ENCODE data around the gene RPP25L. TPM values are rescaled to one million over a fixed set of nuclear protein-coding genes. Genes with fewer than 3 reads are reported as not detected.
A peak's percentile ranks its signal among the peaks of the same experiment; 100 is the strongest.

The RPP25L gene
- total RNA-seq, 2 donors from 2014 or later, result 37.0 to 54.4 TPM

GRCh38 chr9:34563262-34563661 lies 48.6 kb downstream of the RPP25L start:
- Histone ChIP-seq H3K4me1 (peaks cover 4% of the 10 kb centered on the region), H3K4me3 (no peak overlapping the region), H3K36me3 (no peaks in the 10 kb centered on the region), H3K27ac (no peak overlapping the region), H3K9ac (ENCODE audit: low read depth in 2 of 2, low read length in 2 of 2) (no peak overlapping the region), H3K27me3 (peaks cover 12% of the 10 kb centered on the region), H3K9me3 (no peaks in the 10 kb centered on the region)
- TF ChIP-seq CTCF (IDR thresholded peaks at IDR 0.05), result no peak
- DNase-seq, result no peak
- intact Hi-C loops (cut with DNase I), result no loop called here

DNA sequence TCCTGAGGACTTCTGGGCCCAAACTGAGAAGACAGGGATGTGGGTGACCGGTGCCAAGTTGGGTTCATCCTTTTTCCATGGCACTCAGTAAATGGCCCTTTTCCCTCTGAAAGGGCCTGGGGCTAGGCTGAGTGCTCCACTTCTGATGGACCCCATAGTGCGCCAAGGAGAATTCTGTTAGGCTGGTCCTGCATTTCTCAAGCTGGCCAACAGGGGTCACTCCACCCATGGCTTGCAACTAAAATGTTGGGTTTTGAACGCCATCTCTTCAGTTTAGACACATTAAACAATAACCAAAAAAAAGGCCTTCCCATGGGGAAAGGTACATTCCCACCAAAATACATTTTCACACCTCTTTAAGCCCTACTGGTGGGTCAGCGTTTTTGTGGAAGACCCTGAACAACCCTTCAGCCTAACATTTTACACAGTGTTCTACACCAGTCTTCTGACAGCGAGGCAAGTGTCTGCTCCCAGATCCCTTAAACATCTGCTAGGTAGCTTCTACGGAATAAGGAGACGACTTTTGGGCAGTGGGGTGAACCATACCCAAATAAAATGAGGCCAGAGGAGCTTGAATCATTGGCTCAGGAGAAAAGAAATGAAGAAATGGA lies 49.7 kb downstream of the RPP25L start:
- Histone ChIP-seq H3K27ac (no peak overlapping the region), H3K36me3 (no peaks in the 10 kb centered on the region), H3K27me3 (peaks cover 12% of the 10 kb centered on the region), H3K9me3 (no peaks in the 10 kb centered on the region), H3K9ac (ENCODE audit: low read depth in 2 of 2, low read length in 2 of 2) (no peak overlapping the region), H3K4me1 (peaks cover 4% of the 10 kb centered on the region), H3K4me3 (no peak overlapping the region)
- DNase-seq, result peak; percentile 50
- intact Hi-C loops (cut with DNase I), result no loop called here
- TF ChIP-seq CTCF (IDR thresholded peaks at IDR 0.05), result peak; percentile 50

DNA sequence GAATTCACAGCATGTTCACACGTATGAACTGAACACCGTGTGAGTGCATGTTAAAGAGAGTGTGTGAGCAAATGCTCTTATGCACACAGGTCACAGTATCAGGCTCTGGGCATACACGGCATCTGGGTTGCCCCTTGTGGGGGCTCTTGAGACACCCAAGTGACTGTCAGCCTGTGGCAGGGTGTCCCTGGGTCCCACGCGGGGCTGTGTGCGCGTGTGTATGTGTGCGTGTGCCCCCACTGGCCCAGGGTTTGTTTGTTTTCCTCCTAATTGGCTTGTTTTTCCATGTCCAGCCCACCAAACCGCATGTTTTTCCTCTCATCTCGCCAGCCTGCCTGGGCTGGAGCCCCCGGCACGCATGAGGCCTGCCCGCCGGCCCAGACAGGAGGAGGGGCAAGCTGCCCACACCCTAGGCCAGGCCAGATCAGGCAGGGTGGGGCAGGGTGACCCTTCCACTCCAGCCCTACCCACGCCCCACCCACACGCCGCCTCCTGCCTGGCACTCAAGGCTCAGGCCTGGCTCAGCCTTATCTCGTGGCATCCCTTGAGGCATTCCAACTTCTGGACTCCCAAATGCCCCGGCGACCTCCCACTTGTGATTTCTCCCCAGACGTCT lies 51.2 kb downstream of the RPP25L start:
- Histone ChIP-seq H3K36me3 (no peaks in the 10 kb centered on the region), H3K9ac (ENCODE audit: low read depth in 2 of 2, low read length in 2 of 2) (no peak overlapping the region), H3K4me1 (peaks cover 4% of the 10 kb centered on the region), H3K27ac (no peak overlapping the region), H3K4me3 (no peak overlapping the region), H3K27me3 (peaks cover 12% of the 10 kb centered on the region), H3K9me3 (no peaks in the 10 kb centered on the region)
- no peak for TF ChIP-seq CTCF (IDR thresholded peaks at IDR 0.05)
- peak; percentile 76 for DNase-seq
- intact Hi-C loops (cut with DNase I), result no loop called here

Other genes with a start within 250 kb of the RPP25L start
- gene MYORG, start 235.2 kb downstream of the RPP25L start, total RNA-seq, result 10 to 100 TPM; 57.0 to 68.6 TPM
- gene FAM219A, start 153.5 kb downstream of the RPP25L start, total RNA-seq, result 1 to 10 TPM; 6.3 to 7.5 TPM
- not detected for gene DNAI1, start 153.3 kb downstream of the RPP25L start, total RNA-seq
- 1 to 10 TPM; 1.2 to 1.3 TPM for gene ENHO, start 89.1 kb downstream of the RPP25L start, total RNA-seq
- 1 to 10 TPM; 1.8 to 1.9 TPM for gene CNTFR, start 22.4 kb downstream of the RPP25L start, total RNA-seq
- gene DCTN3, start 8.4 kb upstream of the RPP25L start, total RNA-seq, result 10 to 100 TPM; 65.2 to 76.3 TPM
- not detected for gene ARID3C, start 17.0 kb upstream of the RPP25L start, total RNA-seq
- gene SIGMAR1, start 25.7 kb upstream of the RPP25L start, total RNA-seq, result 100 to 1,000 TPM in 1 of 2 donors, 10 to 100 TPM in 1; 49.6 to 114 TPM
- 10 to 100 TPM; 37.8 to 45.6 TPM for gene GALT, start 34.6 kb upstream of the RPP25L start, total RNA-seq
- 10 to 100 TPM; 10.5 to 10.6 TPM for gene IL11RA, start 40.1 kb upstream of the RPP25L start, total RNA-seq
- not detected for gene CCL27, start 50.6 kb upstream of the RPP25L start, total RNA-seq
- gene CCL19, start 79.2 kb upstream of the RPP25L start, total RNA-seq, result 1 to 10 TPM; 2.2 to 5.0 TPM
- 10 to 100 TPM; 27.3 to 42.2 TPM for gene CCL21, start 98.0 kb upstream of the RPP25L start, total RNA-seq